ENCODE results near the gene MPG. TPM values are rescaled to one million over a fixed set of nuclear protein-coding genes. Genes with fewer than 3 reads are reported as not detected.

The MPG gene
- polyA plus RNA-seq, 1 donor (not counting 4 experiments of a cell fraction or from before 2014, with no cell fraction given): 22.7 TPM

GRCh38 chr16:43294-43693, 34.7 kb upstream of the MPG start:
- DNase-seq (ENCODE audit: low read depth, low spot score): no peak
- H4K20me1 ChIP-seq (ENCODE audit: control insufficient read depth, extremely low read depth, insufficient read depth, low read length): peaks cover 2% of the 10 kb centered on the region
- no peaks in the 10 kb centered on the region for H3K27me3 ChIP-seq (ENCODE audit: control insufficient read depth, extremely low read depth, insufficient read depth, low read length)
- peaks cover 14 to 28% of the 10 kb centered on the region in 2 experiments for H3K36me3 ChIP-seq (ENCODE audit: control insufficient read depth in 2 of 2, extremely low read depth in 1 of 2, insufficient read depth in 2 of 2, low read length in 2 of 2)
- H3K9me3 ChIP-seq (ENCODE audit: control insufficient read depth, low read depth, low read length): no peaks in the 10 kb centered on the region
- H3K79me2 ChIP-seq (ENCODE audit: control insufficient read depth, insufficient read depth, low read length): peaks cover 5% of the 10 kb centered on the region
- no peak overlapping the region for H3K4me2 ChIP-seq (ENCODE audit: control insufficient read depth, extremely low read depth, insufficient read depth, low read depth, low read length)
- no peak overlapping the region for H3K4me3 ChIP-seq (ENCODE audit: control insufficient read depth in 2 of 3, extremely low read depth in 1 of 3, insufficient read depth in 2 of 3, low read depth in 1 of 3, low read length in 3 of 3)
- peaks cover 3% of the 10 kb centered on the region for H3K4me1 ChIP-seq (ENCODE audit: control insufficient read depth, extremely low read depth, insufficient read depth, low read length)
- no peak for FAIRE-seq
- no peak for TF ChIP-seq EZH2 (IDR thresholded peaks at IDR 0.05; ENCODE audit: low read length)
- TF ChIP-seq, protein P1, sequence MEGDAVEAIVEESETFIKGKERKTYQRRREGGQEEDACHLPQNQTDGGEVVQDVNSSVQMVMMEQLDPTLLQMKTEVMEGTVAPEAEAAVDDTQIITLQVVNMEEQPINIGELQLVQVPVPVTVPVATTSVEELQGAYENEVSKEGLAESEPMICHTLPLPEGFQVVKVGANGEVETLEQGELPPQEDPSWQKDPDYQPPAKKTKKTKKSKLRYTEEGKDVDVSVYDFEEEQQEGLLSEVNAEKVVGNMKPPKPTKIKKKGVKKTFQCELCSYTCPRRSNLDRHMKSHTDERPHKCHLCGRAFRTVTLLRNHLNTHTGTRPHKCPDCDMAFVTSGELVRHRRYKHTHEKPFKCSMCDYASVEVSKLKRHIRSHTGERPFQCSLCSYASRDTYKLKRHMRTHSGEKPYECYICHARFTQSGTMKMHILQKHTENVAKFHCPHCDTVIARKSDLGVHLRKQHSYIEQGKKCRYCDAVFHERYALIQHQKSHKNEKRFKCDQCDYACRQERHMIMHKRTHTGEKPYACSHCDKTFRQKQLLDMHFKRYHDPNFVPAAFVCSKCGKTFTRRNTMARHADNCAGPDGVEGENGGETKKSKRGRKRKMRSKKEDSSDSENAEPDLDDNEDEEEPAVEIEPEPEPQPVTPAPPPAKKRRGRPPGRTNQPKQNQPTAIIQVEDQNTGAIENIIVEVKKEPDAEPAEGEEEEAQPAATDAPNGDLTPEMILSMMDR (optimal IDR thresholded peaks at IDR 0.05 in 1 of 3, IDR thresholded peaks at IDR 0.05 in 1 of 3, conservative IDR thresholded peaks at IDR 0.05 in 1 of 3; ENCODE audit: extremely low read depth in 1 of 3, insufficient read depth in 2 of 3, low read length in 3 of 3): no peak
- H3K9ac ChIP-seq (ENCODE audit: control insufficient read depth, extremely low read depth, insufficient read depth, low read length): no peak overlapping the region
- H3K27ac ChIP-seq (ENCODE audit: control insufficient read depth, insufficient read depth, low read length): no peak overlapping the region
- dilution Hi-C loops (cut with MboI; ENCODE audit: extremely low pct_ligation_motif_present, low sequenced_read_pairs): no loop called here
- no peak overlapping the region for H2AFZ ChIP-seq (ENCODE audit: control insufficient read depth, low read length)
- H3K9me1 ChIP-seq (ENCODE audit: control insufficient read depth, extremely low read depth, insufficient read depth, low read length): no peaks in the 10 kb centered on the region

DNA sequence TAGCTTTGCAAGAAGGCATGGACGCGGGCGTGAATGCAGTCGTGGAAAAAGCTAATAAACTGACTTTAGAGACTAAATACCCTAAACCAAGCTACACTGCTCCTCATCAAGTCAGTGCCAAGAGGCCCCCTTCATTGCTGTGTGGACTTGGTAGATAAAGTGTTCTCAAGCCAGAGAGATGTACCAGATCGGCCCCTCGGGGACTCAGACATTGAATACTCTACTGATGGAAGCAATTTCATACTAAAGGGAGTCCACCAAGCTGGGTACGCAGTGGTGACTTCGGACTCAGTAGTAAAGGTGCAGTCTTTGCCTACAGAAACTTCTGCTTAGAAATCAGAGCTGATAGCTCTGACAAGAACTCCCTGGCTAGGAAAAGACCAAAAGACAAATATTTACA, 33.4 kb upstream of the MPG start:
- peaks cover 5% of the 10 kb centered on the region for H3K79me2 ChIP-seq (ENCODE audit: control insufficient read depth, insufficient read depth, low read length)
- dilution Hi-C loops (cut with MboI; ENCODE audit: extremely low pct_ligation_motif_present, low sequenced_read_pairs): no loop called here
- no peaks in the 10 kb centered on the region for H3K9me1 ChIP-seq (ENCODE audit: control insufficient read depth, extremely low read depth, insufficient read depth, low read length)
- FAIRE-seq: no peak
- no peaks in the 10 kb centered on the region for H3K9me3 ChIP-seq (ENCODE audit: control insufficient read depth, low read depth, low read length)
- no peaks in the 10 kb centered on the region for H3K4me1 ChIP-seq (ENCODE audit: control insufficient read depth, extremely low read depth, insufficient read depth, low read length)
- H3K27me3 ChIP-seq (ENCODE audit: control insufficient read depth, extremely low read depth, insufficient read depth, low read length): no peaks in the 10 kb centered on the region
- H3K4me3 ChIP-seq (ENCODE audit: control insufficient read depth in 2 of 3, extremely low read depth in 1 of 3, insufficient read depth in 2 of 3, low read depth in 1 of 3, low read length in 3 of 3): no peak overlapping the region
- H3K9ac ChIP-seq (ENCODE audit: control insufficient read depth, extremely low read depth, insufficient read depth, low read length): no peak overlapping the region
- H3K27ac ChIP-seq (ENCODE audit: control insufficient read depth, insufficient read depth, low read length): no peak overlapping the region
- H3K36me3 ChIP-seq (ENCODE audit: control insufficient read depth in 2 of 2, extremely low read depth in 1 of 2, insufficient read depth in 2 of 2, low read length in 2 of 2): peaks cover 12 to 33% of the 10 kb centered on the region in 2 experiments
- H2AFZ ChIP-seq (ENCODE audit: control insufficient read depth, low read length): no peak overlapping the region
- DNase-seq (ENCODE audit: low read depth, low spot score): no peak
- H4K20me1 ChIP-seq (ENCODE audit: control insufficient read depth, extremely low read depth, insufficient read depth, low read length): peaks cover 2% of the 10 kb centered on the region
- TF ChIP-seq, protein P1 (optimal IDR thresholded peaks at IDR 0.05 in 1 of 3, IDR thresholded peaks at IDR 0.05 in 1 of 3, conservative IDR thresholded peaks at IDR 0.05 in 1 of 3; ENCODE audit: extremely low read depth in 1 of 3, insufficient read depth in 2 of 3, low read length in 3 of 3): no peak
- TF ChIP-seq EZH2 (IDR thresholded peaks at IDR 0.05; ENCODE audit: low read length): no peak
- H3K4me2 ChIP-seq (ENCODE audit: control insufficient read depth, extremely low read depth, insufficient read depth, low read depth, low read length): no peak overlapping the region

Measured in keratinocyte (primary cell).